ENCODE results near the gene AMD1.
"Not testable (repeated sequence)": the region's sequence is repeated elsewhere in the genome, so short reads cannot be mapped to it uniquely, and the experiment has no call there.

AMD1 gene

DNA sequence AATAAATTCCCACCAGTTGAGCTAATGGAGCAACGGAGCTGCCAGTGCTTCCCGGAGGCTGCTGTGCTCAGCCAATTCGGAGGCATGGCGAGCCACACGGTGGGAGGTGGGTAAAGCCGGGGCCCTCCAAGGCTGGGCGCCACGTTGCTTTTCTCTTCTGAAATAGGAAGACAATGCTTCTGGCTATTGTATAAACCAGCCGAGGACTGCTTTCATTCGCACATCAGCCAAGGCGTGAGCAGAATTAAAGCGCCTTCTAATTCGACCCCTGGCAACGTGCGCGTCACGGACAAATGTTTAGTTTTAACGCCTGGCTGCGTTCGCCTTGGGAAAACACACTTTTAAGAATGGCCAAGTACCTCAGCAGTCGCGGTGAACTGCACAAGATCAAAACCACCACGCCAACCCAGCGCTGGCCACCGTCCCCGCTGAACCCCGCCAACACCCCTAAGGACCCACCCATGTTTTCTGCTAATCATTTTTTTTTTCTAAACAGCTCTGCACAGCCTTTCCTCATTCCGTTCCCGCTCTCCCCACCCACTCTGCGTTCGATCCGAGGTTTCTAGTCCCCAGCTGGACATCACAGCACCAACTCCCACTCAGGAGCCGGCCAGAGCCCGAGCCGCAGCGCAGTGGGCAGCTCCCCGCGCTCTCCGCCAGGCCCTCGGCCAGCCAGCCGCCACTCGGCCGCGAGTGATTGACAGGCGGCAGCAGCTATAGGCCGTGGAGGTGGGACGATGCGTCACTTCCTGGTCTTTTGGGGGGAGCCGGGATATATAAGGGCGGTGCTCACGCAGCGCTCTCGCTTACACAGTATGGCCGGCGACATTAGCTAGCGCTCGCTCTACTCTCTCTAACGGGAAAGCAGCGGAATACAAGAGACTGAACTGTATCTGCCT lies at the start of gene AMD1:
AMD1 (plus strand) TSS at position 805 of the 899 bp plus-strand sequence. CDS start 321 bp downstream, outside the sequence.
- Histone ChIP-seq H3K4me3 (ENCODE audit: insufficient read length, low read depth) (peak within 1 kb of the TSS; percentile 92), H3K36me3 (ENCODE audit: insufficient read depth, insufficient read length, low read length) (peaks cover 4% of the 10 kb centered on the region), H3K9ac (ENCODE audit: insufficient read length, low read depth) (peak within 1 kb of the TSS; percentile 97), H3K9me3 (ENCODE audit: insufficient read depth, low read length) (no peaks in the 10 kb centered on the region), H3K4me1 (ENCODE audit: insufficient read depth, insufficient read length) (no peaks in the 10 kb centered on the region), H3K27me3 (ENCODE audit: insufficient read depth, insufficient read length) (no peaks in the 10 kb centered on the region)
- no peak for TF ChIP-seq ZNF274 (IDR thresholded peaks at IDR 0.05; ENCODE audit: low read depth, low read length)
- TF ChIP-seq SUZ12 (IDR thresholded peaks at IDR 0.05; ENCODE audit: extremely low read depth, insufficient read depth, insufficient read length) = no peak
- peak; percentile 89 for TF ChIP-seq YY1 (IDR thresholded peaks at IDR 0.05; ENCODE audit: insufficient read depth, insufficient read length)
- peak; percentile 87 for DNase-seq (ENCODE audit: low read depth, low spot score)

- H3K9ac ChIP-seq (ENCODE audit: insufficient read length, low read depth) = no peak overlapping the region
These were observed 48.1 kb upstream of the AMD1 start for GRCh38 chr6:110826236-110827129.

DNA sequence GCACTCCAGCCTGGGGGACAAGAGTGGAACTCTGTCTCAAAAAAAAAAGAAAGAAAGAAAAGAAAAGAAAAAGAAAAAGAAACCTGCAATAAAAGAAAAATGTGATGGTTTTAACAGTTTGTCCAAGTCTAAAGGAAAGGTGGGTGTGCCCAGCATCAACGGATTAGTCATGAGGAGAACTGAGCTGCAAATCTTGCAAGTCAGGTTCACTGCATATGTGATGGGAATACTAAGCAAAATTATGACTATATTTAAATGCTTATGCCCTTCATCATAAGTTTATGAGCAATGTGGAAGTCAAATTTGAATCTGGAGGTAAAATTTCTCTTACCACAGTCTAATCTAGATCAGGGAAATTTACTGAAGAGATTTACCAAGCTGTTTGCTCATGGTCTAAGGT lies 46.2 kb upstream of the AMD1 start:
- Histone ChIP-seq H3K9ac (ENCODE audit: insufficient read length, low read depth) (no peak overlapping the region), H3K27me3 (ENCODE audit: insufficient read depth, insufficient read length) (no peaks in the 10 kb centered on the region), H3K36me3 (ENCODE audit: insufficient read depth, insufficient read length, low read length) (no peaks in the 10 kb centered on the region), H3K4me1 (ENCODE audit: insufficient read depth, insufficient read length) (no peaks in the 10 kb centered on the region), H3K4me3 (ENCODE audit: insufficient read length, low read depth) (no peak overlapping the region), H3K9me3 (ENCODE audit: insufficient read depth, low read length) (no peaks in the 10 kb centered on the region)
- no peak for TF ChIP-seq ZNF274 (IDR thresholded peaks at IDR 0.05; ENCODE audit: low read depth, low read length)
- TF ChIP-seq YY1 (IDR thresholded peaks at IDR 0.05; ENCODE audit: insufficient read depth, insufficient read length) = no peak
- TF ChIP-seq SUZ12 (IDR thresholded peaks at IDR 0.05; ENCODE audit: extremely low read depth, insufficient read depth, insufficient read length) = no peak
- no peak for DNase-seq (ENCODE audit: low read depth, low spot score)

More at GRCh38 chr6:110826236-110827129, 48.1 kb upstream of the AMD1 start:
- H3K36me3 ChIP-seq (ENCODE audit: insufficient read depth, insufficient read length, low read length) = no peaks in the 10 kb centered on the region
- H3K4me1 ChIP-seq (ENCODE audit: insufficient read depth, insufficient read length) = no peaks in the 10 kb centered on the region
- no peaks in the 10 kb centered on the region for H3K27me3 ChIP-seq (ENCODE audit: insufficient read depth, insufficient read length)
- no peak overlapping the region for H3K4me3 ChIP-seq (ENCODE audit: insufficient read length, low read depth)
- no peak for DNase-seq (ENCODE audit: low read depth, low spot score)
- no peaks in the 10 kb centered on the region for H3K9me3 ChIP-seq (ENCODE audit: insufficient read depth, low read length)
- TF ChIP-seq YY1 (IDR thresholded peaks at IDR 0.05; ENCODE audit: insufficient read depth, insufficient read length) = no peak
- no peak for TF ChIP-seq ZNF274 (IDR thresholded peaks at IDR 0.05; ENCODE audit: low read depth, low read length)
- TF ChIP-seq SUZ12 (IDR thresholded peaks at IDR 0.05; ENCODE audit: extremely low read depth, insufficient read depth, insufficient read length) = no peak

GRCh38 chr6:110831405-110831804 lies 43.2 kb upstream of the AMD1 start:
- Histone ChIP-seq H3K9ac (ENCODE audit: insufficient read length, low read depth) (no peak overlapping the region), H3K9me3 (ENCODE audit: insufficient read depth, low read length) (no peaks in the 10 kb centered on the region), H3K4me3 (ENCODE audit: insufficient read length, low read depth) (no peak overlapping the region), H3K27me3 (ENCODE audit: insufficient read depth, insufficient read length) (no peaks in the 10 kb centered on the region), H3K4me1 (ENCODE audit: insufficient read depth, insufficient read length) (no peaks in the 10 kb centered on the region), H3K36me3 (ENCODE audit: insufficient read depth, insufficient read length, low read length) (no peaks in the 10 kb centered on the region)
- no peak for DNase-seq (ENCODE audit: low read depth, low spot score)
- TF ChIP-seq YY1 (IDR thresholded peaks at IDR 0.05; ENCODE audit: insufficient read depth, insufficient read length) = no peak
- TF ChIP-seq SUZ12 (IDR thresholded peaks at IDR 0.05; ENCODE audit: extremely low read depth, insufficient read depth, insufficient read length) = no peak
- TF ChIP-seq ZNF274 (IDR thresholded peaks at IDR 0.05; ENCODE audit: low read depth, low read length) = no peak

- H3K9ac ChIP-seq (ENCODE audit: insufficient read length, low read depth) = no peak overlapping the region
- H3K9me3 ChIP-seq (ENCODE audit: insufficient read depth, low read length) = no peaks in the 10 kb centered on the region
- H3K4me3 ChIP-seq (ENCODE audit: insufficient read length, low read depth) = no peak overlapping the region
- no peaks in the 10 kb centered on the region for H3K36me3 ChIP-seq (ENCODE audit: insufficient read depth, insufficient read length, low read length)
- TF ChIP-seq YY1 (IDR thresholded peaks at IDR 0.05; ENCODE audit: insufficient read depth, insufficient read length) (no peak), ZNF274 (IDR thresholded peaks at IDR 0.05; ENCODE audit: low read depth, low read length) (no peak), SUZ12 (IDR thresholded peaks at IDR 0.05; ENCODE audit: extremely low read depth, insufficient read depth, insufficient read length) (no peak)
- H3K4me1 ChIP-seq (ENCODE audit: insufficient read depth, insufficient read length) = no peaks in the 10 kb centered on the region
- no peaks in the 10 kb centered on the region for H3K27me3 ChIP-seq (ENCODE audit: insufficient read depth, insufficient read length)
- DNase-seq (ENCODE audit: low read depth, low spot score) = no peak
These were observed 40.8 kb upstream of the AMD1 start for GRCh38 chr6:110833831-110834230.

- DNase-seq (ENCODE audit: low read depth, low spot score); H3K27me3 ChIP-seq (ENCODE audit: insufficient read depth, insufficient read length); H3K4me1 ChIP-seq (ENCODE audit: insufficient read depth, insufficient read length); H3K36me3 ChIP-seq (ENCODE audit: insufficient read depth, insufficient read length, low read length); H3K9me3 ChIP-seq (ENCODE audit: insufficient read depth, low read length); H3K4me3 ChIP-seq (ENCODE audit: insufficient read length, low read depth); H3K9ac ChIP-seq (ENCODE audit: insufficient read length, low read depth): not testable (repeated sequence)
These were observed 38.8 kb upstream of the AMD1 start for GRCh38 chr6:110835751-110836150.

DNA sequence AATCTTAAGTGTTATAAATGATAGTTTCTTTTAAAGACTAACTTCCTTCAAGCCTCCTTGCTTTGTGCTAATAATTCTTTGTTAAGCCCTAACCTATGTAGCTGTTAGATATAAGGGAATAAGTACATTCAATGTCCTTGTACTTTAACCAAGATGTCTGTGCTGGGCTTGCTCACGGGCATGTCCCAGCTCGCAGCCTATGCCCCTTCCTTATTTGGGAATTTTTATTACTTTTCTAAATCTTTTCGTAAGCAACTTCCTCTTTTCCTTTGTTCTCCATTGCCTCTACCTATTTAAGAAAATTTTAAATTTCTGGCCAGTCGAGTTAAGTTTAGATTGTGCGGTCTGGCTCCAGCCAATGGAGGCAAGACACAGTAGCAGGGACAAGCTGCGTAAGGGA lies 33.3 kb upstream of the AMD1 start:
- no peak overlapping the region for H3K4me3 ChIP-seq (ENCODE audit: insufficient read length, low read depth)
- H3K27me3 ChIP-seq (ENCODE audit: insufficient read depth, insufficient read length) = no peaks in the 10 kb centered on the region
- TF ChIP-seq YY1 (IDR thresholded peaks at IDR 0.05; ENCODE audit: insufficient read depth, insufficient read length) = no peak
- no peak for TF ChIP-seq ZNF274 (IDR thresholded peaks at IDR 0.05; ENCODE audit: low read depth, low read length)
- no peak for TF ChIP-seq SUZ12 (IDR thresholded peaks at IDR 0.05; ENCODE audit: extremely low read depth, insufficient read depth, insufficient read length)
- no peak for DNase-seq (ENCODE audit: low read depth, low spot score)
- H3K4me1 ChIP-seq (ENCODE audit: insufficient read depth, insufficient read length) = no peaks in the 10 kb centered on the region
- no peaks in the 10 kb centered on the region for H3K9me3 ChIP-seq (ENCODE audit: insufficient read depth, low read length)
- H3K9ac ChIP-seq (ENCODE audit: insufficient read length, low read depth) = no peak overlapping the region
- H3K36me3 ChIP-seq (ENCODE audit: insufficient read depth, insufficient read length, low read length) = no peaks in the 10 kb centered on the region
